ENCODE data around the gene ANKRD18A.

ANKRD18A gene

DNA sequence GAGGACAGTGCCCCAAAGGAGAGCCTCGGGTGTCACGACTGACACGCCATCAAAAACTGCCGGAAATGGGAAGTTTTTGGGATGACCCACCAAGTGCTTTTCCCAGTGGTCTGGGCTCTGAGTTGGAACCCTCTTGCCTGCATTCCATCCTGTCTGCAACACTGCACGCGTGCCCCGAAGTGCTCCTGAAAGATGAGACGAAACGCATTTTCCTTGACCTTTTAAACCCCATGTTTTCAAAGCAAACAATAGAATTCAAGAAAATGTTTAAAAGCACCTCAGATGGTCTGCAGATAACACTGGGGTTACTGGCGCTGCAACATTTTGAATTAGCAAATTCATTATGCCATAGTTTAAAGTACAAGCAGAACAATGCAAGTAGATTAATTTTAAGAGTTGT, 92.9 kb downstream of the ANKRD18A start:
- TF ChIP-seq, protein P1, sequence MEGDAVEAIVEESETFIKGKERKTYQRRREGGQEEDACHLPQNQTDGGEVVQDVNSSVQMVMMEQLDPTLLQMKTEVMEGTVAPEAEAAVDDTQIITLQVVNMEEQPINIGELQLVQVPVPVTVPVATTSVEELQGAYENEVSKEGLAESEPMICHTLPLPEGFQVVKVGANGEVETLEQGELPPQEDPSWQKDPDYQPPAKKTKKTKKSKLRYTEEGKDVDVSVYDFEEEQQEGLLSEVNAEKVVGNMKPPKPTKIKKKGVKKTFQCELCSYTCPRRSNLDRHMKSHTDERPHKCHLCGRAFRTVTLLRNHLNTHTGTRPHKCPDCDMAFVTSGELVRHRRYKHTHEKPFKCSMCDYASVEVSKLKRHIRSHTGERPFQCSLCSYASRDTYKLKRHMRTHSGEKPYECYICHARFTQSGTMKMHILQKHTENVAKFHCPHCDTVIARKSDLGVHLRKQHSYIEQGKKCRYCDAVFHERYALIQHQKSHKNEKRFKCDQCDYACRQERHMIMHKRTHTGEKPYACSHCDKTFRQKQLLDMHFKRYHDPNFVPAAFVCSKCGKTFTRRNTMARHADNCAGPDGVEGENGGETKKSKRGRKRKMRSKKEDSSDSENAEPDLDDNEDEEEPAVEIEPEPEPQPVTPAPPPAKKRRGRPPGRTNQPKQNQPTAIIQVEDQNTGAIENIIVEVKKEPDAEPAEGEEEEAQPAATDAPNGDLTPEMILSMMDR (IDR thresholded peaks at IDR 0.05; ENCODE audit: borderline replicate concordance, control extremely low read depth, extremely low read depth, insufficient read depth, missing control alignments): no peak
- in situ Hi-C loops (cut with MboI; ENCODE audit: low sequenced_read_pairs, unreplicated experiment): no loop called here
- no peak for DNase-seq (ENCODE audit: low spot score)

DNA sequence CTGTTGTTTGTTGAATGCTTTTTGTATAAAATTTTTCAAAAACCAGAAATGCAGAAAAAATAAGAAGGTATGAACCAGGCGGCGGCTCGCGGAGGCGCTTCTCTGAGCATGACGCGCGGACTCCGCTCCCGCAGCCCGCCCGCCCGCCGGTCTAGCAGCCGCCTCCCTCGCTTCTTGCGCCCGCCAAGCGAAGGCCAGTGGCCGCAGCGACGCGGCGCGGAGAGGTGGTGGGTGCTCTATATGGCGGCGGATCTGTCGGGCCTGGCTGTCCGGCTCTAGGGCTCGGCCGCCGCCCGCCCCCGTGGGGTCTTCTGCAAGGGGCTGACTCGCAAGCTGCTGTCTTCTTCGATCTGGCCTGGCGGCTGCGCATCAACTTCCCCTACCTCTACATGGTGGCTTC, 93.8 kb downstream of the ANKRD18A start:
- DNase-seq (ENCODE audit: low spot score): no peak
- TF ChIP-seq, protein P1 (IDR thresholded peaks at IDR 0.05; ENCODE audit: borderline replicate concordance, control extremely low read depth, extremely low read depth, insufficient read depth, missing control alignments): no peak
- in situ Hi-C loops (cut with MboI; ENCODE audit: low sequenced_read_pairs, unreplicated experiment): no loop called here

DNA sequence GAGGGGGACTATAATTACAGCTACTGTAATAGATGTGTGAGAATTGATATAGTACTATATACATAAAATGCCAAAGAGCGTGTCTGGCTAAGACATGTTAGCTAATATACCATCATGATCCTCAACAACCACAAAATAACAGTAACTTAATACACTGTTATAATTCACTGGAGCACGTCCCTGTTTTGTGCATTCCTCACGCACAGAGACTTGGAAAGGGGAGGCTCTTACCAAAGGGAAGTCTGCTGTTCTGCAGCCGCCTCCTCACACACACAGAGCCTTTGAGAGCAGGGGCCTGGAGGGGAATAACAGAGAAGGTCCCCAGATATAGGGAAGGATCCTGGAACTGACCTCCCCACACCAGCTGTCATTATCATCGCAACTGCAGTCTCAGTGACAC, 97.3 kb downstream of the ANKRD18A start:
- in situ Hi-C loops (cut with MboI; ENCODE audit: low sequenced_read_pairs, unreplicated experiment): no loop called here
- TF ChIP-seq, protein P1 (IDR thresholded peaks at IDR 0.05; ENCODE audit: borderline replicate concordance, control extremely low read depth, extremely low read depth, insufficient read depth, missing control alignments): no peak
- DNase-seq (ENCODE audit: low spot score): no peak

DNA sequence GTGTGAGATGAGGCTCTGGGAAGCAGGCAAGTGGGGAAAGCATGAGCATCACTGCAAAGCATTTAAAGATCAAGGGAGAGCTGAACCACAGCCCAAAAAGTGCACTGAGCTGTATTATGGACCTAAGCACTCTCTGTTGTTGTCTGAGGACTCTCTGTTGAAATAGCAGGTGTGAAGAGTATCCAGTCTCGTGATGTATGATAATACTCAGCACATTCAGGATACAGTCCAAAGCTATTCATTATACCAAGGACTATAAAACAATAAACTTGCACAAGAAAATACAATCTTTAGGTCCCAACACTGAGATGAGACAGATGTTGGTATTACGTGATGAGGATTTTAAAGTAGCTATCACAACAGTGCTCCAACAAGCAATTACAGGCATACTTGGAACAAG, 98.6 kb downstream of the ANKRD18A start:
- in situ Hi-C loops (cut with MboI; ENCODE audit: low sequenced_read_pairs, unreplicated experiment): no loop called here
- no peak for DNase-seq (ENCODE audit: low spot score)
- TF ChIP-seq, protein P1 (IDR thresholded peaks at IDR 0.05; ENCODE audit: borderline replicate concordance, control extremely low read depth, extremely low read depth, insufficient read depth, missing control alignments): no peak
